K562 (cell line): Measurements from ENCODE around the gene LGR6. TPM values are rescaled to one million over a fixed set of nuclear protein-coding genes. Genes with fewer than 3 reads are reported as not detected.

Source experiments
- CBFA2T3 ChIP-seq: fragments of 450-650 bp; IDR thresholded peaks from 2 replicates; pipeline ENCODE4 v1.6.1; 2017
- CBFB ChIP-seq: sonication (generic); formaldehyde crosslinking; IDR thresholded peaks from 2 replicates; pipeline ENCODE4 v1.4.0; 2020; ENCODE audit warnings: mild to moderate bottlenecking, missing genetic modification reagents
- E2F5 ChIP-seq: sonication (generic); formaldehyde crosslinking; IDR thresholded peaks from 2 replicates; pipeline ENCODE4 v1.8.0; 2022; ENCODE audit warnings: mild to moderate bottlenecking, missing genetic modification reagents
- MBD1 ChIP-seq: fragments of 250-450 bp; sonication (Bioruptor Pico); IDR thresholded peaks from 2 replicates; pipeline ENCODE4 v1.8.0; 2022; ENCODE audit warnings: inconsistent platforms
- NCOR1 ChIP-seq: fragments of 450-650 bp; IDR thresholded peaks from 2 replicates; pipeline ENCODE4 v1.6.1; 2016; ENCODE audit warnings: mild to moderate bottlenecking, moderate library complexity
- NFIC ChIP-seq: fragments of 450-650 bp; IDR thresholded peaks from 2 replicates; pipeline ENCODE4 v1.6.1; 2017; ENCODE audit warnings: mild to moderate bottlenecking, inconsistent platforms
- NFYB ChIP-seq: IDR thresholded peaks from 2 replicates; pipeline ENCODE4 v1.6.1; 2011; ENCODE audit warnings: mild to moderate bottlenecking, moderate library complexity; ENCODE audit not compliant: insufficient read length; ENCODE audit errors: extremely low read depth
- TCF3 ChIP-seq: sonication (generic); formaldehyde crosslinking; IDR thresholded peaks from 2 replicates; pipeline ENCODE4 v1.4.0; 2020; ENCODE audit warnings: mild to moderate bottlenecking, missing genetic modification reagents
- U2AF2 ChIP-seq: fragments of 200-400 bp; formaldehyde crosslinking; optimal IDR thresholded peaks from 2 replicates; pipeline ENCODE3; 2017; ENCODE audit warnings: low read depth, mild to moderate bottlenecking, low read length
- ZHX1 ChIP-seq: fragments of 150-350 bp; conservative IDR thresholded peaks from 2 replicates; pipeline ENCODE4 v1.6.1; 2014; ENCODE audit warnings: low read length
- ZNF639 ChIP-seq, 2 experiments: fragments of 200-800 bp in 1 of 2; sonication (Bioruptor generic) in 1 of 2; sonication (generic) in 1 of 2; formaldehyde crosslinking in 1 of 2; IDR thresholded peaks in 1 of 2; conservative IDR thresholded peaks in 1 of 2; 2 replicates each; pipeline versions ENCODE4 v1.5.0 to v1.6.1; 2016 to 2020; ENCODE audit warnings: missing compliant biosample characterization in 1 of 2, missing genetic modification characterization in 1 of 2, missing genetic modification reagents in 1 of 2
- polyA plus RNA-seq, 8 experiments: library from polyadenylated mRNA; depleted of rRNA in 4 of 8; stranded (reverse) in 5 of 8; unstranded in 3 of 8; fragments of >200 nt; fragmentation: Nextera tagmentation in 2 of 8; fragmentation: Illumina TruSeq in 1 of 8; extraction: Ambion mirVana in 2 of 8; extraction: Trizol in 1 of 8; gene quantifications; 2 replicates each; pipeline versions ENCODE4 v1.2.1 to v1.2.3, GENCODE V29; 2011 to 2014; ENCODE audit warnings: inconsistent platforms in 1 of 8, missing spikeins in 1 of 8
- total RNA-seq, 7 experiments: library from RNA; depleted of rRNA in 6 of 7; stranded (reverse); fragments of >200 nt in 6 of 7; fragmentation: Illumina TruSeq in 2 of 7; extraction: Trizol in 2 of 7; gene quantifications; 2 replicates each; pipeline versions ENCODE4 v1.2.1 to v1.2.3, GENCODE V29; 2011 to 2021; ENCODE audit warnings: low replicate concordance in 1 of 7
- TF ChIP-seq, protein P1 (sequence below): fragments of 450-650 bp; IDR thresholded peaks from 2 replicates; pipeline ENCODE4 v1.6.1; 2017; ENCODE audit warnings: antibody characterized with exemption, mild to moderate bottlenecking
- TF ChIP-seq, protein P2 (sequence below): fragments of 250-450 bp; sonication (Bioruptor Pico); IDR thresholded peaks from 2 replicates; pipeline ENCODE4 v1.9.0; 2021; ENCODE audit warnings: mild to moderate bottlenecking, inconsistent platforms

Gene LGR6
- total and polyA plus RNA-seq, 9 of the 15 experiments (the other 6 are each of a cell fraction or from before 2014, with no cell fraction given) = 0.01 to 0.54 (median 0.17) TPM; not detected in 1

DNA sequence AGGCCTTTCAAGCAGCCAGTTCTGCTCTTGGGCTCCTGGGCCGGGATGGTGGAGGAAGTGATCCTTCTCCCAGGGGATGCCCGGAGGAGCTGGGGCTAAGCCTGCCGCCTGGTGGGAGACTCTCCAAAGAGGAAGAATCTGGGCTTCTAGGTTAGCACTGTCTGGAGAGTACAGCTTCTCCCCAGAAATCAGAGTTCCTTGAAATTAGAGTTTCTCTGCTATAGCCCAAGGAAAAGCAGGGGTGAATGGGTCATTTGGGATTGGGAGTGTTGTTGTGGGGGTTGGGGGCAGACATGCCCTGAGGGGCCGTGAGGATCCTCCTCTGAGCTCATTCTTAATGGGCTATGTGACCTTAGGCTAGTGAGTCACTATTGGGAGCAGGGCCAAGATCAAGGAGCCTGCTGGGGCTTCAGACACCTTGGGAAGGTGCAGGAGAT is 6.5 kb downstream of the LGR6 start (continued):
- TF ChIP-seq ZHX1 (no peak), MBD1 (CRISPR knock-in tag) (no peak), U2AF2 (no peak), CBFA2T3 (no peak), TCF3 (CRISPR knock-in tag) (no peak), E2F5 (no peak), NCOR1 (no peak), CBFB (no peak), NFIC (peak; percentile 72), NFYB (no peak), ZNF639 (CRISPR knock-in tag; conservative IDR thresholded peaks at IDR 0.05 in 1 of 2, IDR thresholded peaks at IDR 0.05 in 1 of 2) (no peak)
- TF ChIP-seq, protein P1, sequence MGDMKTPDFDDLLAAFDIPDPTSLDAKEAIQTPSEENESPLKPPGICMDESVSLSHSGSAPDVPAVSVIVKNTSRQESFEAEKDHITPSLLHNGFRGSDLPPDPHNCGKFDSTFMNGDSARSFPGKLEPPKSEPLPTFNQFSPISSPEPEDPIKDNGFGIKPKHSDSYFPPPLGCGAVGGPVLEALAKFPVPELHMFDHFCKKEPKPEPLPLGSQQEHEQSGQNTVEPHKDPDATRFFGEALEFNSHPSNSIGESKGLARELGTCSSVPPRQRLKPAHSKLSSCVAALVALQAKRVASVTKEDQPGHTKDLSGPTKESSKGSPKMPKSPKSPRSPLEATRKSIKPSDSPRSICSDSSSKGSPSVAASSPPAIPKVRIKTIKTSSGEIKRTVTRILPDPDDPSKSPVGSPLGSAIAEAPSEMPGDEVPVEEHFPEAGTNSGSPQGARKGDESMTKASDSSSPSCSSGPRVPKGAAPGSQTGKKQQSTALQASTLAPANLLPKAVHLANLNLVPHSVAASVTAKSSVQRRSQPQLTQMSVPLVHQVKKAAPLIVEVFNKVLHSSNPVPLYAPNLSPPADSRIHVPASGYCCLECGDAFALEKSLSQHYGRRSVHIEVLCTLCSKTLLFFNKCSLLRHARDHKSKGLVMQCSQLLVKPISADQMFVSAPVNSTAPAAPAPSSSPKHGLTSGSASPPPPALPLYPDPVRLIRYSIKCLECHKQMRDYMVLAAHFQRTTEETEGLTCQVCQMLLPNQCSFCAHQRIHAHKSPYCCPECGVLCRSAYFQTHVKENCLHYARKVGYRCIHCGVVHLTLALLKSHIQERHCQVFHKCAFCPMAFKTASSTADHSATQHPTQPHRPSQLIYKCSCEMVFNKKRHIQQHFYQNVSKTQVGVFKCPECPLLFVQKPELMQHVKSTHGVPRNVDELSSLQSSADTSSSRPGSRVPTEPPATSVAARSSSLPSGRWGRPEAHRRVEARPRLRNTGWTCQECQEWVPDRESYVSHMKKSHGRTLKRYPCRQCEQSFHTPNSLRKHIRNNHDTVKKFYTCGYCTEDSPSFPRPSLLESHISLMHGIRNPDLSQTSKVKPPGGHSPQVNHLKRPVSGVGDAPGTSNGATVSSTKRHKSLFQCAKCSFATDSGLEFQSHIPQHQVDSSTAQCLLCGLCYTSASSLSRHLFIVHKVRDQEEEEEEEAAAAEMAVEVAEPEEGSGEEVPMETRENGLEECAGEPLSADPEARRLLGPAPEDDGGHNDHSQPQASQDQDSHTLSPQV = no peak
- TF ChIP-seq, protein P2, sequence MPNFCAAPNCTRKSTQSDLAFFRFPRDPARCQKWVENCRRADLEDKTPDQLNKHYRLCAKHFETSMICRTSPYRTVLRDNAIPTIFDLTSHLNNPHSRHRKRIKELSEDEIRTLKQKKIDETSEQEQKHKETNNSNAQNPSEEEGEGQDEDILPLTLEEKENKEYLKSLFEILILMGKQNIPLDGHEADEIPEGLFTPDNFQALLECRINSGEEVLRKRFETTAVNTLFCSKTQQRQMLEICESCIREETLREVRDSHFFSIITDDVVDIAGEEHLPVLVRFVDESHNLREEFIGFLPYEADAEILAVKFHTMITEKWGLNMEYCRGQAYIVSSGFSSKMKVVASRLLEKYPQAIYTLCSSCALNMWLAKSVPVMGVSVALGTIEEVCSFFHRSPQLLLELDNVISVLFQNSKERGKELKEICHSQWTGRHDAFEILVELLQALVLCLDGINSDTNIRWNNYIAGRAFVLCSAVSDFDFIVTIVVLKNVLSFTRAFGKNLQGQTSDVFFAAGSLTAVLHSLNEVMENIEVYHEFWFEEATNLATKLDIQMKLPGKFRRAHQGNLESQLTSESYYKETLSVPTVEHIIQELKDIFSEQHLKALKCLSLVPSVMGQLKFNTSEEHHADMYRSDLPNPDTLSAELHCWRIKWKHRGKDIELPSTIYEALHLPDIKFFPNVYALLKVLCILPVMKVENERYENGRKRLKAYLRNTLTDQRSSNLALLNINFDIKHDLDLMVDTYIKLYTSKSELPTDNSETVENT (CRISPR knock-in tag) = no peak
